GM12878 (cell line): ENCODE measurements around the gene ARR3. TPM values are rescaled to one million over a fixed set of nuclear protein-coding genes. Genes with fewer than 3 reads are reported as not detected.

Experiments
- ATAC-seq: fragments of 200-7000 bp; cut with Tn5 transposase; 3 replicates; pipeline ENCODE4 v1.9.1; 2020; ENCODE audit warnings: mild to moderate bottlenecking, moderate library complexity
- BruUV-seq: library from RNA; stranded (reverse); fragments of 400-500 nt; replicated peaks from 2 replicates; lab custom pipeline; 2021; lab: Mats Ljungman, UMichigan
- CTCF ChIA-PET: fragments of 300-600 bp; sonication (Branson Sonifier 250); formaldehyde crosslinking; extraction: SDS; loops from one replicate; lab custom pipeline; 2021; ENCODE audit warnings: inconsistent platforms; lab: Yijun Ruan, JAX
- POLR2A ChIA-PET: fragments of 350-600 bp; formaldehyde crosslinking; extraction: SDS; loops from one replicate; lab custom pipeline; 2021; ENCODE audit warnings: inconsistent platforms; lab: Charles Lee
- RAD21 ChIA-PET: fragments of 300-600 bp; sonication (Branson Sonifier 250); formaldehyde crosslinking; loops from one replicate; lab custom pipeline; 2023; ENCODE audit warnings: antibody characterized with exemption; ENCODE audit not compliant: unreplicated experiment; lab: Charles Lee
- SMC1A ChIA-PET: fragments of 300-600 bp; sonication (Branson Sonifier 250); formaldehyde crosslinking; loops from one replicate; lab custom pipeline; 2023; ENCODE audit not compliant: unreplicated experiment, uncharacterized antibody; lab: Charles Lee
- DNase-seq: peaks from one replicate; pipeline ENCODE4 v3.0.0-alpha.2; 2011; ENCODE audit warnings: low read depth, low spot score
- FAIRE-seq: peaks from 3 replicates; lab custom pipeline; 2011; peaks lifted over from hg19 to GRCh38; lab: Jason Lieb, UNC
- H2AFZ ChIP-seq: 2 replicates; pipeline ENCODE4 v1.6.0; 2011; ENCODE audit warnings: low read depth, low read length, control low read depth; ENCODE audit not compliant: control insufficient read depth
- H3K27ac ChIP-seq: 2 replicates; pipeline ENCODE4 v1.5.1; 2011; ENCODE audit warnings: control low read depth; ENCODE audit not compliant: control insufficient read depth, insufficient read depth
- H3K27me3 ChIP-seq, 2 experiments: replicated peaks in 1 of 2; 2 replicates each; pipeline versions ENCODE4 v1.6.0 to v1.6.1; 2011; ENCODE audit warnings: low read length in 1 of 2; ENCODE audit not compliant: control insufficient read depth in 2 of 2, insufficient read depth in 2 of 2
- H3K36me3 ChIP-seq, 2 experiments: 2 replicates each; pipeline ENCODE4 v1.5.1; 2011; ENCODE audit warnings: low read length in 1 of 2; ENCODE audit not compliant: control insufficient read depth in 2 of 2, insufficient read depth in 2 of 2
- H3K4me1 ChIP-seq: 2 replicates; pipeline ENCODE4 v1.6.1; 2011; ENCODE audit warnings: mild to moderate bottlenecking, low read length, moderate library complexity, mixed read lengths; ENCODE audit not compliant: control insufficient read depth, insufficient read depth
- H3K4me2 ChIP-seq: 2 replicates; pipeline ENCODE4 v1.6.0; 2011; ENCODE audit warnings: control low read depth; ENCODE audit not compliant: control insufficient read depth, insufficient read depth
- H3K4me3 ChIP-seq: fragments of 200-600 bp; sonication (generic); 2 replicates; pipeline ENCODE4 v1.5.1; 2016
- H3K79me2 ChIP-seq: 2 replicates; pipeline ENCODE4 v1.6.0; 2011; ENCODE audit warnings: low read length; ENCODE audit not compliant: control insufficient read depth, insufficient read depth
- H3K9ac ChIP-seq: 2 replicates; pipeline ENCODE4 v1.8.0; 2011; ENCODE audit warnings: low read length, control low read depth, mixed read lengths; ENCODE audit not compliant: control insufficient read depth, insufficient read depth
- H3K9me3 ChIP-seq: replicated peaks from 3 replicates; pipeline ENCODE4 v1.5.1; 2011; ENCODE audit warnings: mild to moderate bottlenecking, low read length; ENCODE audit not compliant: control insufficient read depth, insufficient read depth
- H4K20me1 ChIP-seq: 2 replicates; pipeline ENCODE4 v1.6.0; 2011; ENCODE audit not compliant: control insufficient read depth, insufficient read depth
- BACH1 ChIP-seq: fragments of 450-650 bp; IDR thresholded peaks from 2 replicates; pipeline ENCODE4 v1.6.1; 2017; ENCODE audit warnings: mild to moderate bottlenecking, borderline replicate concordance
- CEBPB ChIP-seq, 2 experiments: fragments of 150-350 bp in 1 of 2; IDR thresholded peaks; 2 replicates each; pipeline ENCODE4 v1.6.1; 2012 to 2014; ENCODE audit warnings: low read depth in 2 of 2, low read length in 2 of 2, borderline replicate concordance in 1 of 2, inconsistent platforms in 1 of 2
- CEBPZ ChIP-seq: fragments of 150-350 bp; IDR thresholded peaks from 2 replicates; pipeline ENCODE4 v1.6.1; 2016; ENCODE audit warnings: low read depth, low read length
- CHD4 ChIP-seq: fragments of 200-600 bp; sonication (generic); IDR thresholded peaks from 2 replicates; pipeline ENCODE4 v1.6.1; 2016; ENCODE audit warnings: mild to moderate bottlenecking
- EP300 ChIP-seq, 2 experiments: fragments of 150-350 bp in 1 of 2; IDR thresholded peaks; 2 replicates each; pipeline ENCODE4 v1.6.1; 2011 to 2012; ENCODE audit warnings: low read depth in 2 of 2, low read length in 2 of 2, borderline replicate concordance in 1 of 2, improper control_type of control experiment in 1 of 2, inconsistent platforms in 1 of 2; ENCODE audit not compliant: control insufficient read depth in 1 of 2
- EZH2 ChIP-seq: IDR thresholded peaks from 2 replicates; pipeline ENCODE4 v1.6.1; 2012; ENCODE audit warnings: low read depth, mild to moderate bottlenecking, control low read depth, inconsistent platforms, low read length, borderline replicate concordance; ENCODE audit not compliant: control insufficient read depth
- HDAC6 ChIP-seq: fragments of 200-600 bp; sonication (generic); IDR thresholded peaks from one replicate; pipeline ENCODE4 v1.8.0; 2017; ENCODE audit warnings: antibody characterized with exemption; ENCODE audit not compliant: unreplicated experiment
- IRF3 ChIP-seq: fragments of 450-650 bp; IDR thresholded peaks from 2 replicates; pipeline ENCODE4 v1.6.1; 2014; ENCODE audit warnings: mild to moderate bottlenecking
- JUNB ChIP-seq: IDR thresholded peaks from 2 replicates; pipeline ENCODE4 v1.6.1; 2016; ENCODE audit warnings: antibody characterized with exemption, mild to moderate bottlenecking
- KLF5 ChIP-seq: fragments of 450-650 bp; IDR thresholded peaks from 2 replicates; pipeline ENCODE4 v1.6.1; 2014; ENCODE audit warnings: mild to moderate bottlenecking; ENCODE audit not compliant: partially characterized antibody
- POLR2A ChIP-seq: IDR thresholded peaks from 2 replicates; pipeline ENCODE4 v1.6.1; 2011; ENCODE audit warnings: low read depth, mild to moderate bottlenecking, low read length
- POLR2AphosphoS5 ChIP-seq: IDR thresholded peaks from 2 replicates; pipeline ENCODE4 v1.6.1; 2011; ENCODE audit warnings: mild to moderate bottlenecking, low read length, inconsistent platforms
- SIX5 ChIP-seq: IDR thresholded peaks from 2 replicates; pipeline ENCODE4 v1.6.1; 2011; ENCODE audit warnings: mild to moderate bottlenecking, low read depth, low read length, moderate library complexity; ENCODE audit not compliant: severe bottlenecking
- SMAD1 ChIP-seq: fragments of 450-650 bp; IDR thresholded peaks from 2 replicates; pipeline ENCODE4 v1.6.1; 2018; ENCODE audit warnings: mild to moderate bottlenecking, low read depth; ENCODE audit not compliant: partially characterized antibody
- SREBF1 ChIP-seq: IDR thresholded peaks from 2 replicates; pipeline ENCODE4 v1.6.1; 2012; ENCODE audit warnings: mild to moderate bottlenecking, low read length
- YY1 ChIP-seq: IDR thresholded peaks from 2 replicates; pipeline ENCODE4 v1.6.1; 2011; ENCODE audit warnings: low read depth, mild to moderate bottlenecking, low read length
- whole genome bisulfite sequencing: methylation state at CpG from one replicate; pipeline ENCODE4 v1.1.6; 2016; ENCODE audit warnings: low lambda C conversion rate; ENCODE audit not compliant: insufficient replicate concordance, insufficient coverage; ENCODE audit errors: missing lambda C conversion rate; 5-methylcytosine and 5-hydroxymethylcytosine counted together
- in situ Hi-C: fragments of 300-500 bp; cut with MboI; formaldehyde crosslinking; loops from 9 replicates; pipeline ENCODE4 v1.14.3; 2018; ENCODE audit warnings: mixed read lengths
- intact Hi-C: fragments of 100-400 bp; cut with micrococcal nuclease; formaldehyde crosslinking; loops from one replicate; pipeline ENCODE4 v1.14.2; 2022; ENCODE audit not compliant: unreplicated experiment
- polyA plus RNA-seq, 11 experiments: library from polyadenylated mRNA; depleted of rRNA in 4 of 11; unstranded in 6 of 11; stranded (reverse) in 5 of 11; fragments of >200 nt; fragmentation: Nextera tagmentation in 4 of 11; fragmentation: Illumina TruSeq in 1 of 11; extraction: Ambion mirVana in 4 of 11; extraction: Trizol in 1 of 11; gene quantifications; 1 replicate in 1 of 11; 2 replicates in 10 of 11; pipeline versions ENCODE4 v1.2.1 to v1.2.3, GENCODE V29; 2011 to 2016; ENCODE audit warnings: inconsistent platforms in 2 of 11, missing spikeins in 2 of 11, low read depth in 1 of 11
- total RNA-seq, 4 experiments: library from RNA; depleted of rRNA in 3 of 4; stranded (reverse); fragments of >200 nt in 3 of 4; fragmentation: Illumina TruSeq in 1 of 4; extraction: Trizol in 1 of 4; gene quantifications; 2 replicates each; pipeline versions ENCODE4 v1.2.1 to v1.2.3, GENCODE V29; 2013 to 2021
- TF ChIP-seq, protein P1 (sequence below): fragments of 450-650 bp; IDR thresholded peaks from 2 replicates; pipeline ENCODE4 v1.6.1; 2017; ENCODE audit warnings: mild to moderate bottlenecking
- TF ChIP-seq, protein P2 (sequence below): IDR thresholded peaks from 2 replicates; pipeline ENCODE4 v1.6.1; 2011; ENCODE audit warnings: low read depth, low read length, improper control_type of control experiment, borderline replicate concordance

Gene ARR3
- total and polyA plus RNA-seq, 10 of the 15 experiments (the other 5 are each of a cell fraction or from before 2014, with no cell fraction given): not detected

DNA sequence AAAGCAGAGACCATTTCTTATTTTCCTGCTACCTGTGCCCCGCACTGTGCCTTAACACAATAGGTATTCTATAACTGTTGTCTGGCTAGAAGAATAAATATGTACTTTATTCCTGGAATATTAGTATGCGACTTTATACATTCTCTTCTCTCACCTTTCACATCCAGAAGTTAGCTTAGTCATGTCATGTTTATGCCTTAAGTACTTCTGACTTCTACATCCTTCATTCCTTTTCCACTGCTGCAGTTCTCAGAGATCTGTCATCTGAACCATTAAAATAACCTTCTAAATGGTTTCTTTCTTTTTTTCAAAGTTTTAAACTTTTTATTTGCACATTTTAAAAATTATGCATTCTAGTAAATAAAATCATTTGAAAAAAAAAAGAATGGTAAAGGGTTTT, 56.2 kb downstream of the ARR3 start:
- Histone ChIP-seq H3K79me2 (no peaks in the 10 kb centered on the region), H3K4me1 (no peaks in the 10 kb centered on the region), H3K9ac (no peak overlapping the region), H3K9me3 (no peaks in the 10 kb centered on the region), H3K4me3 (no peak overlapping the region), H3K27me3 (no peaks in the 10 kb centered on the region), H3K36me3 (no peaks in the 10 kb centered on the region; a peak in 2 of 4 replicates), H3K4me2 (no peak overlapping the region), H2AFZ (no peak overlapping the region), H3K27ac (no peak overlapping the region), H4K20me1 (no peaks in the 10 kb centered on the region)
- in situ Hi-C loops (no loop called here), intact Hi-C loops (no loop called here)
- RAD21 ChIA-PET: no interaction called here
- no peak for DNase-seq
- SMC1A ChIA-PET: no interaction called here
- no TSS peak for BruUV-seq
- no peak for ATAC-seq
- POLR2A ChIA-PET: no interaction called here
- no peak for FAIRE-seq
- WGBS: 49% methylated on average over 2 of the region's 2 CpGs
- CTCF ChIA-PET: no interaction called here
- TF ChIP-seq HDAC6 (no peak), CEBPZ (no peak), CEBPB (IDR thresholded peaks at IDR 0.05; ENCODE audit: borderline replicate concordance in 1 of 2, low read depth in 2 of 2, low read length in 2 of 2) (no peak), BACH1 (no peak), POLR2A (no peak), YY1 (no peak), EP300 (IDR thresholded peaks at IDR 0.05; ENCODE audit: borderline replicate concordance in 1 of 2, control insufficient read depth in 1 of 2, low read depth in 2 of 2, low read length in 2 of 2) (no peak), POLR2AphosphoS5 (no peak), CHD4 (no peak), IRF3 (no peak), KLF5 (no peak), EZH2 (no peak), JUNB (no peak), SREBF1 (no peak), SIX5 (no peak), SMAD1 (no peak)
- TF ChIP-seq, protein P1, sequence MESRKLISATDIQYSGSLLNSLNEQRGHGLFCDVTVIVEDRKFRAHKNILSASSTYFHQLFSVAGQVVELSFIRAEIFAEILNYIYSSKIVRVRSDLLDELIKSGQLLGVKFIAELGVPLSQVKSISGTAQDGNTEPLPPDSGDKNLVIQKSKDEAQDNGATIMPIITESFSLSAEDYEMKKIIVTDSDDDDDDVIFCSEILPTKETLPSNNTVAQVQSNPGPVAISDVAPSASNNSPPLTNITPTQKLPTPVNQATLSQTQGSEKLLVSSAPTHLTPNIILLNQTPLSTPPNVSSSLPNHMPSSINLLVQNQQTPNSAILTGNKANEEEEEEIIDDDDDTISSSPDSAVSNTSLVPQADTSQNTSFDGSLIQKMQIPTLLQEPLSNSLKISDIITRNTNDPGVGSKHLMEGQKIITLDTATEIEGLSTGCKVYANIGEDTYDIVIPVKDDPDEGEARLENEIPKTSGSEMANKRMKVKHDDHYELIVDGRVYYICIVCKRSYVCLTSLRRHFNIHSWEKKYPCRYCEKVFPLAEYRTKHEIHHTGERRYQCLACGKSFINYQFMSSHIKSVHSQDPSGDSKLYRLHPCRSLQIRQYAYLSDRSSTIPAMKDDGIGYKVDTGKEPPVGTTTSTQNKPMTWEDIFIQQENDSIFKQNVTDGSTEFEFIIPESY: no peak
- TF ChIP-seq, protein P2, sequence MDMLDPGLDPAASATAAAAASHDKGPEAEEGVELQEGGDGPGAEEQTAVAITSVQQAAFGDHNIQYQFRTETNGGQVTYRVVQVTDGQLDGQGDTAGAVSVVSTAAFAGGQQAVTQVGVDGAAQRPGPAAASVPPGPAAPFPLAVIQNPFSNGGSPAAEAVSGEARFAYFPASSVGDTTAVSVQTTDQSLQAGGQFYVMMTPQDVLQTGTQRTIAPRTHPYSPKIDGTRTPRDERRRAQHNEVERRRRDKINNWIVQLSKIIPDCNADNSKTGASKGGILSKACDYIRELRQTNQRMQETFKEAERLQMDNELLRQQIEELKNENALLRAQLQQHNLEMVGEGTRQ: no peak
